SK-N-SH (cell line): ENCODE results near the gene VTCN1. TPM values are rescaled to one million over a fixed set of nuclear protein-coding genes. Genes with fewer than 3 reads are reported as not detected.

ENCODE experiments used
- CTCF ChIA-PET: fragments of 300-600, 350-600 bp; formaldehyde crosslinking; extraction: SDS; loops from one replicate; lab custom pipeline; 2021; lab: Yijun Ruan, JAX
- POLR2A ChIA-PET: fragments of 350-600 bp; sonication (Branson Sonifier 250); formaldehyde crosslinking; extraction: SDS; loops from one replicate; lab custom pipeline; 2020; ENCODE audit warnings: antibody characterized with exemption, inconsistent platforms; lab: Yijun Ruan, JAX
- DNase-seq: peaks from one replicate; pipeline ENCODE4 v3.0.0; 2012
- H2AFZ ChIP-seq: fragments of 200-600 bp; sonication (generic); 2 replicates; pipeline ENCODE4 v1.8.1; 2016; ENCODE audit warnings: antibody characterized with exemption, mild to moderate bottlenecking, low read depth
- H3F3A ChIP-seq: fragments of 200-600 bp; sonication (generic); replicated peaks from 2 replicates; pipeline ENCODE3; 2016; ENCODE audit warnings: antibody characterized with exemption, mild to moderate bottlenecking; ENCODE audit not compliant: insufficient read depth
- H3K27ac ChIP-seq, 2 experiments: fragments of 200-500 bp in 1 of 2; fragments of 200-600 bp in 1 of 2; sonication (Bioruptor generic) in 1 of 2; sonication (generic), shearing (Covaris generic) in 1 of 2; 2 replicates each; pipeline versions ENCODE4 v1.5.1 to v1.6.1; 2014 to 2016; ENCODE audit warnings: low read depth in 2 of 2, inconsistent platforms in 1 of 2, low read length in 1 of 2, mild to moderate bottlenecking in 1 of 2, mixed read lengths in 1 of 2
- H3K27me3 ChIP-seq: fragments of 200-600 bp; sonication (generic), shearing (Covaris generic); 2 replicates; pipeline ENCODE4 v1.6.1; 2016; ENCODE audit warnings: mixed run types; ENCODE audit not compliant: insufficient read depth
- H3K36me3 ChIP-seq, 2 experiments: fragments of 200-500 bp in 1 of 2; fragments of 200-600 bp in 1 of 2; sonication (Bioruptor generic) in 1 of 2; sonication (generic) in 1 of 2; replicated peaks in 1 of 2; 2 replicates each; pipeline versions ENCODE3 to v1.5.1; 2014 to 2016; ENCODE audit warnings: low read length in 1 of 2, mild to moderate bottlenecking in 1 of 2; ENCODE audit not compliant: insufficient read depth in 2 of 2, control insufficient read depth in 1 of 2
- H3K4me1 ChIP-seq, 2 experiments: fragments of 200-500 bp in 1 of 2; fragments of 200-600 bp in 1 of 2; sonication (Bioruptor generic) in 1 of 2; sonication (generic), shearing (Covaris generic) in 1 of 2; 2 replicates each; pipeline versions ENCODE4 v1.5.1 to v1.6.1; 2014 to 2016; ENCODE audit warnings: low read depth in 1 of 2, low read length in 1 of 2, mixed run types in 1 of 2; ENCODE audit not compliant: insufficient read depth in 2 of 2, control insufficient read depth in 1 of 2
- H3K4me2 ChIP-seq: fragments of 200-600 bp; sonication (generic), shearing (Covaris generic); 2 replicates; pipeline ENCODE4 v1.6.1; 2017; ENCODE audit warnings: mixed run types
- H3K4me3 ChIP-seq, 2 experiments: fragments of 200-500 bp in 1 of 2; fragments of 200-600 bp in 1 of 2; sonication (Bioruptor generic) in 1 of 2; sonication (generic), shearing (Covaris generic) in 1 of 2; 2 replicates each; pipeline versions ENCODE4 v1.5.1 to v1.8.1; 2014 to 2016; ENCODE audit warnings: low read depth in 2 of 2, inconsistent platforms in 1 of 2, low read length in 1 of 2, mild to moderate bottlenecking in 1 of 2, mixed read lengths in 1 of 2, moderate library complexity in 1 of 2
- H3K79me2 ChIP-seq: fragments of 200-600 bp; sonication (generic); 2 replicates; pipeline ENCODE4 v1.8.1; 2017; ENCODE audit warnings: mild to moderate bottlenecking; ENCODE audit not compliant: insufficient read depth
- H3K9ac ChIP-seq: fragments of 200-600 bp; sonication (generic); 2 replicates; pipeline ENCODE4 v1.6.1; 2017; ENCODE audit warnings: mixed run types
- H3K9me2 ChIP-seq: fragments of 200-600 bp; sonication (generic); 2 replicates; pipeline ENCODE4 v1.6.1; 2017; ENCODE audit warnings: mixed run types
- H3K9me3 ChIP-seq: fragments of 200-600 bp; sonication (generic); 2 replicates; pipeline ENCODE4 v1.6.1; 2017; ENCODE audit warnings: mixed run types, mild to moderate bottlenecking, moderate library complexity
- H4K20me1 ChIP-seq: fragments of 200-600 bp; sonication (generic); 2 replicates; pipeline ENCODE4 v1.6.1; 2017; ENCODE audit warnings: mild to moderate bottlenecking, mixed run types; ENCODE audit not compliant: insufficient read depth
- CTCF ChIP-seq: fragments of 200-600 bp; sonication (generic); IDR thresholded peaks from 2 replicates; pipeline ENCODE4 v1.6.1; 2017; ENCODE audit warnings: antibody characterized with exemption, mild to moderate bottlenecking, moderate library complexity
- EZH2phosphoT487 ChIP-seq: fragments of 200-600 bp; sonication (generic); IDR thresholded peaks from 2 replicates; pipeline ENCODE4 v1.6.1; 2017; ENCODE audit warnings: low read depth, mixed run types, mild to moderate bottlenecking, antibody characterized with exemption, moderate library complexity, borderline replicate concordance
- FOSL2 ChIP-seq: IDR thresholded peaks from 2 replicates; pipeline ENCODE4 v1.4.0; 2012; ENCODE audit warnings: low read depth, mild to moderate bottlenecking, moderate library complexity, borderline replicate concordance
- GATA2 ChIP-seq: sonication (generic); formaldehyde crosslinking; IDR thresholded peaks from 2 replicates; pipeline ENCODE4 v1.5.0; 2020; ENCODE audit warnings: mild to moderate bottlenecking, missing genetic modification reagents
- JUND ChIP-seq: IDR thresholded peaks from 2 replicates; pipeline ENCODE4 v1.4.0; 2012
- MEF2A ChIP-seq: IDR thresholded peaks from 2 replicates; pipeline ENCODE4 v1.4.0; 2012; ENCODE audit warnings: low read depth, borderline replicate concordance
- MXI1 ChIP-seq: IDR thresholded peaks from 2 replicates; pipeline ENCODE4 v1.6.1; 2012; ENCODE audit warnings: mild to moderate bottlenecking, low read depth, low read length, improper control_type of control experiment
- POLR2AphosphoS5 ChIP-seq: IDR thresholded peaks from 2 replicates; pipeline ENCODE4 v1.6.1; 2012; ENCODE audit warnings: low read depth, low read length
- RAD21 ChIP-seq: IDR thresholded peaks from 2 replicates; pipeline ENCODE4 v1.6.1; 2012; ENCODE audit warnings: mild to moderate bottlenecking, low read length
- SIN3A ChIP-seq: IDR thresholded peaks from 2 replicates; pipeline ENCODE4 v1.6.1; 2012; ENCODE audit warnings: low read depth, mild to moderate bottlenecking, low read length, moderate library complexity, borderline replicate concordance
- TAF1 ChIP-seq: IDR thresholded peaks from 2 replicates; pipeline ENCODE4 v1.6.1; 2012; ENCODE audit warnings: low read depth, mild to moderate bottlenecking, low read length, moderate library complexity, borderline replicate concordance
- TCF12 ChIP-seq: IDR thresholded peaks from 2 replicates; pipeline ENCODE4 v1.4.0; 2012
- YY1 ChIP-seq: IDR thresholded peaks from 2 replicates; pipeline ENCODE4 v1.4.0; 2012; ENCODE audit warnings: low read depth, mild to moderate bottlenecking
- ZBTB33 ChIP-seq: IDR thresholded peaks from 2 replicates; pipeline ENCODE4 v1.4.0; 2012; ENCODE audit warnings: low read depth, borderline replicate concordance
- WGBS: methylation state at CpG from one replicate; pipeline ENCODE4 v1.1.6; 2017; ENCODE audit warnings: low lambda C conversion rate; 5-methylcytosine and 5-hydroxymethylcytosine counted together
- polyA plus RNA-seq, 3 experiments: library from polyadenylated mRNA; depleted of rRNA; stranded (reverse); fragments of >200 nt; gene quantifications; 2 replicates each; pipeline ENCODE4 v1.2.3, GENCODE V29; 2012

VTCN1 gene
- polyA plus RNA-seq, 1 of the 3 experiments (the other 2 are of a cell fraction): not detected

- TF ChIP-seq CTCF (no peak), YY1 (no peak), EZH2phosphoT487 (no peak), RAD21 (no peak), MEF2A (no peak)
- TF ChIP-seq, all 33 proteins: peak for 0
These were observed 25.2 kb upstream of the VTCN1 start (continued) for GRCh38 chr1:117235863-117236465.

GRCh38 chr1:117232531-117232930, 21.8 kb upstream of the VTCN1 start:
- no peak overlapping the region for H2AFZ ChIP-seq

More at GRCh38 chr1:117232531-117232930, 21.8 kb upstream of the VTCN1 start:
- H4K20me1 ChIP-seq: no peaks in the 10 kb centered on the region
- ChIA-PET CTCF (no interaction called here), POLR2A (no interaction called here)
- TF ChIP-seq POLR2AphosphoS5 (no peak), MXI1 (no peak), TCF12 (no peak), JUND (no peak), TAF1 (no peak), CTCF (no peak), GATA2 (CRISPR knock-in tag) (no peak), ZBTB33 (no peak), FOSL2 (no peak), SIN3A (no peak)
- no peaks in the 10 kb centered on the region for H3K79me2 ChIP-seq
- no peaks in the 10 kb centered on the region for H3K36me3 ChIP-seq
- no peak overlapping the region for H3K4me3 ChIP-seq
- no peak overlapping the region for H3K4me2 ChIP-seq
- H3K9me2 ChIP-seq: no peaks in the 10 kb centered on the region
- no peak overlapping the region for H3K27ac ChIP-seq
- WGBS: 6% methylated on average over 2 of the region's 2 CpGs
- DNase-seq: no peak
- H3K9me3 ChIP-seq: no peaks in the 10 kb centered on the region
- H3F3A ChIP-seq: no peaks in the 10 kb centered on the region
- H3K27me3 ChIP-seq: no peaks in the 10 kb centered on the region
- peaks cover 0 to 6% of the 10 kb centered on the region in 2 experiments; a peak in 1 of 4 replicates for H3K4me1 ChIP-seq
- H3K9ac ChIP-seq: no peak overlapping the region
